GM10266 (cell line): ENCODE measurements around the gene TNF.

Source experiments
- DNase-seq: peaks from one replicate; pipeline ENCODE4 v3.0.0; 2012; ENCODE audit errors: extremely low spot score
- TF ChIP-seq, protein P1 (sequence below): IDR thresholded peaks from 2 replicates; pipeline ENCODE4 v1.5.1; 2012; ENCODE audit warnings: mild to moderate bottlenecking, low read depth; ENCODE audit not compliant: control insufficient read depth, insufficient read depth; ENCODE audit errors: missing control alignments

Gene TNF

DNA sequence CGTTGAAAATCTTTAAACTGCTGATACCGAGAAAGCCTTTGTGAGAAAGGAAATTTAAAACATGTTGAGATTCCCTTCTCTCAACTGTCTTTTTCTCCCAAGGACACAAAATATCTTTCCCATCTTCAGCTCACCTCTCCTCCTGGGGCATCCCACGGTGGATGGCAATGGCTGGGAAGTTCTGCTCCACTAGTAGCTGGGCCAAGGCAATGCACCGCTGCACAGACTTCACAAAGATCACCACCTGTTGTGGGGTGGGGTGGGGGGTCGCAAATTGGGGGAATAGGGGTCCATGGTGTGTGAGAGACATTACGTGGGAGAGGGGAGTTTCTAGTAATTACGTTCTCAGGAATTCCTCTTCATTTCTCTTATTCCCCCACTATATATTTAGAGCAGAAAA is 44.2 kb upstream of the TNF start:
- TF ChIP-seq, protein P1, sequence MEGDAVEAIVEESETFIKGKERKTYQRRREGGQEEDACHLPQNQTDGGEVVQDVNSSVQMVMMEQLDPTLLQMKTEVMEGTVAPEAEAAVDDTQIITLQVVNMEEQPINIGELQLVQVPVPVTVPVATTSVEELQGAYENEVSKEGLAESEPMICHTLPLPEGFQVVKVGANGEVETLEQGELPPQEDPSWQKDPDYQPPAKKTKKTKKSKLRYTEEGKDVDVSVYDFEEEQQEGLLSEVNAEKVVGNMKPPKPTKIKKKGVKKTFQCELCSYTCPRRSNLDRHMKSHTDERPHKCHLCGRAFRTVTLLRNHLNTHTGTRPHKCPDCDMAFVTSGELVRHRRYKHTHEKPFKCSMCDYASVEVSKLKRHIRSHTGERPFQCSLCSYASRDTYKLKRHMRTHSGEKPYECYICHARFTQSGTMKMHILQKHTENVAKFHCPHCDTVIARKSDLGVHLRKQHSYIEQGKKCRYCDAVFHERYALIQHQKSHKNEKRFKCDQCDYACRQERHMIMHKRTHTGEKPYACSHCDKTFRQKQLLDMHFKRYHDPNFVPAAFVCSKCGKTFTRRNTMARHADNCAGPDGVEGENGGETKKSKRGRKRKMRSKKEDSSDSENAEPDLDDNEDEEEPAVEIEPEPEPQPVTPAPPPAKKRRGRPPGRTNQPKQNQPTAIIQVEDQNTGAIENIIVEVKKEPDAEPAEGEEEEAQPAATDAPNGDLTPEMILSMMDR: no peak
- DNase-seq: no peak

GRCh38 chr6:31531771-31532643 is 43.4 kb upstream of the TNF start:
- no peak for DNase-seq
- TF ChIP-seq, protein P1: no peak

GRCh38 chr6:31532644-31533454 is 42.5 kb upstream of the TNF start:
- DNase-seq: no peak
- TF ChIP-seq, protein P1: no peak

DNA sequence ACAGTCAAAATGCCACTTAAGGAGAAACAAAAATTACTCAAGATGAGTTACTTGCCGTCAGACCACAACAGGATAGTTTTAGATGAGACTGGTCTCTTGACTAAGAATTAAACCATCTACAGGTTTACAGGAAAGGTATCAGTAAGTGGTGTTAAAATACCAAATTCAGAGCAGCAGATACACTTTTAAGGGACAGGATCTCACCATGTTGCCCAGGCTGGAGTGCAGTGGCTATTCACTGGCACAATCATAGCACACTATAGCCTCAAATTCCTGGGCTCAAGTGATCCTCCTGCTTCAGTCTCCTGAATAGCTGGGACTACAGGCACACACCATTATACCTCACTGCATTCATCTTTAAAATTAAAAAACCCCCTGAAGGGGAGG is 41.9 kb upstream of the TNF start:
- TF ChIP-seq, protein P1: no peak

GRCh38 chr6:31534011-31534410 is 41.4 kb upstream of the TNF start:
- TF ChIP-seq, protein P1: no peak
- DNase-seq: no peak

More for the DNA sequence above, 41.9 kb upstream of the TNF start:
- DNase-seq: no peak

- TF ChIP-seq, protein P1: no peak
- no peak for DNase-seq
Observed at GRCh38 chr6:31534521-31535040, 40.8 kb upstream of the TNF start.
